Measurements from ENCODE around the gene C1orf21.

Gene C1orf21

DNA sequence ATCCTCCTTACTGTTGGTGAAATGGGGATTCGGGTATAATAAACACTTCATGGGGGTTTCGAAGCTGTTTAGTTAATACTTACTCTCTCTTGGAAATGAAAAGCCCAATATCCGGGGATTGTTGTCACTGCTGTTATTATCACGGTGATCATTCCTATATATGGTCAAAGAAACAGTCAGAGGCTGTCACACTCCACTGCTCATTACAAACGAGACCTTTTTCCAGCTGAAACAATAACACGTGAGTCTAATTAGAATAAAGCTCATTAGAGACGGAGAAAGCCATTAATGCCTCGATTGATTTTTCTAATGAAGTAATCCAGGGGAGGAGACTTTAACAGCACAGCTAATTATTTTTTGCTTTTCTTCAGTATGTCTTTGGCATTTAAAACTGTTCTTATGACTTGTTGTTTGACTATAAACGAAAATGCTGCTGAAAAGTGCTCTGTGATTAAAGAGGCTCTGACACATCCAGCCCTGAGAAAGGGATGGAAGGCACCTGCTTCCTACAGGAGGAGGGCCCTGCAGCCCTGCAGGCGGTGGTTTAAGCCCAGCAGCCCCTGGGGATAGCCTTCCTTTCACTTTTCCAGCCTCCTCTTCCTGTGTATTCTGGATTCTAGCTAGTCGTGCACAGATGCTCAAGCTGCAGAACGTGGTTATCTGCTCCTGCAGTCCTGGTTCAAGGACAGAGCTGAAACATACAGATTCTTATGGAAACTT is 224.2 kb downstream of the C1orf21 start:
- H3K27ac ChIP-seq = peak overlapping the region; percentile 74
- TF ChIP-seq, protein P1, sequence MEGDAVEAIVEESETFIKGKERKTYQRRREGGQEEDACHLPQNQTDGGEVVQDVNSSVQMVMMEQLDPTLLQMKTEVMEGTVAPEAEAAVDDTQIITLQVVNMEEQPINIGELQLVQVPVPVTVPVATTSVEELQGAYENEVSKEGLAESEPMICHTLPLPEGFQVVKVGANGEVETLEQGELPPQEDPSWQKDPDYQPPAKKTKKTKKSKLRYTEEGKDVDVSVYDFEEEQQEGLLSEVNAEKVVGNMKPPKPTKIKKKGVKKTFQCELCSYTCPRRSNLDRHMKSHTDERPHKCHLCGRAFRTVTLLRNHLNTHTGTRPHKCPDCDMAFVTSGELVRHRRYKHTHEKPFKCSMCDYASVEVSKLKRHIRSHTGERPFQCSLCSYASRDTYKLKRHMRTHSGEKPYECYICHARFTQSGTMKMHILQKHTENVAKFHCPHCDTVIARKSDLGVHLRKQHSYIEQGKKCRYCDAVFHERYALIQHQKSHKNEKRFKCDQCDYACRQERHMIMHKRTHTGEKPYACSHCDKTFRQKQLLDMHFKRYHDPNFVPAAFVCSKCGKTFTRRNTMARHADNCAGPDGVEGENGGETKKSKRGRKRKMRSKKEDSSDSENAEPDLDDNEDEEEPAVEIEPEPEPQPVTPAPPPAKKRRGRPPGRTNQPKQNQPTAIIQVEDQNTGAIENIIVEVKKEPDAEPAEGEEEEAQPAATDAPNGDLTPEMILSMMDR (conservative IDR thresholded peaks at IDR 0.05) = no peak

DNA sequence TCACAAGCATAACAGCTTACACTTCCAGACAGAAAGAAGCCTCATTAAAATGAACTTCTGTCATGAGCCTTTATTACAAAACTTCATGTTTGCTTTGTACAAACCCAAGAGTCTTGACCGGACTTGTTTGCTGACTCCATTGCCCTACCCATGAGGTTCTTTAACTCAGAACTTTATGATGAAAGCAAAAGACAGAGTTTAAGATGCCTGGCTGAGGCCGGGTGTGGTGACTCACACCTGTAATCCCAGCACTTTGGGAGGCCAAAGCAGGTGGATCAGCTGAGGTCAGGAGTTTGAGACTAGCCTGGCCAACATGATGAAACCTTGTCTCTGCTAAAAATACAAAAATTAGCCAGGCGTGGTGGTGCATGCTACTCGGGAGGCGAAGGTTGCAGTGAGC is 225.4 kb downstream of the C1orf21 start:
- peak overlapping the region; percentile 74; the same call in 1 of the 2 replicates for H3K27ac ChIP-seq

DNA sequence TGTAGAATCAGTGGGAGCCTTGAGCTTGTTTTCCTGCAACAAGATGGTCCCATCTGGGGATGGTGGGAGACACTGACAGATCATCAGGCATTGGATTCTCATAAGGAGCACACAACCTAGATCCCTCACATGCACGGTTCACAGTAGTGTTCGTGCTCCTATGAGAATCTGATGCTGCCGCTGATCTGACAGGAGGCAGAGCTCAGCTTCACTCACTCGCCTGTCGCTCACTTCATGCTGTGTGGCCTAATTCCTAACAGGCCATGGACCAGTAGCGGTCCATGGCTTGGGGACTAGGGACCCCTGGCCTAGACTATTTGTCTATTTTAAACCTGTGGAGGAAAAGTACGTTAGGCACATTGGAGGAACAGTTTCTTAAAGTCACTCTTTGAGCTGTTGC is 227.8 kb downstream of the C1orf21 start:
- TF ChIP-seq, protein P1 (conservative IDR thresholded peaks at IDR 0.05) = no peak
- H3K27ac ChIP-seq = no peak overlapping the region

DNA sequence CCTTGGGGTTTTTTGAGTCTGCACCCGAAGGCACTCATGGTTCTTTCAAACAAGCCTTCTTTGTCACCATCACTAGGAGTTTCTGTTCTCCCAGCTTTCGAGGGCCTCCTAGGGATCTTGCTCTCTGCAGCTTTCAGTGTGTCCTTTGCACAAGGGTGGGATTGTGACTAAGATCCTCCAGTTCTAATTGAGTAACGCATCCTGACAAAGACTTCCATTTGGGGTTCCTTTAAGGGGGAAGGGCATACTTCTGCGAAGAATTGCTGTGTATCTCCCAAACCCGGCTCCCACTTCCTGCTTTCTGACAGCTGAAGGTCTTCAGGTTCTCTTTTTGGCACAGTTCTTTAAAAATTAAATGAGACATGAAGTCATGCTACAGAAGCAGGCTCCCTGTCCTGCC is 228.5 kb downstream of the C1orf21 start:
- H3K27ac ChIP-seq = no peak overlapping the region
- TF ChIP-seq, protein P1 (conservative IDR thresholded peaks at IDR 0.05) = no peak

DNA sequence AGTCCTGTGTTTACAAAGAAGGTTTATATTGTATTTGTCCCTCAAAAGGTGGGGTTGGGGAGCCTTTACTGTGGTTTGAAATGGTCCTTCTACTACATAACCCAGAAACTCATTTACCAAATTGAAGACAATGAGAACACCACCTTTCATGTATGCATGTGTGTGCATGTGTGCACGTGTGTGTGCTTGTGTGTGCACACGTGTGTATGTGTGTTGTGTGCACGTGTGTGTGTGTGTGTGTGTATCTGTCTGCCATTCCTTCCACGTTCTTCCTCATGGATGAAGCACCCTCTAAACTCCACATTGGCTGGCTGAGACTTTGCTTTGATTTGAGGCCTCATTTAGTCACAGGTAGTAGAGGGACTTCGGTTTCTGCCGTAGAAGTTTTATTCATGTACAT is 229.7 kb downstream of the C1orf21 start:
- TF ChIP-seq, protein P1 (conservative IDR thresholded peaks at IDR 0.05) = no peak
- no peak overlapping the region for H3K27ac ChIP-seq

DNA sequence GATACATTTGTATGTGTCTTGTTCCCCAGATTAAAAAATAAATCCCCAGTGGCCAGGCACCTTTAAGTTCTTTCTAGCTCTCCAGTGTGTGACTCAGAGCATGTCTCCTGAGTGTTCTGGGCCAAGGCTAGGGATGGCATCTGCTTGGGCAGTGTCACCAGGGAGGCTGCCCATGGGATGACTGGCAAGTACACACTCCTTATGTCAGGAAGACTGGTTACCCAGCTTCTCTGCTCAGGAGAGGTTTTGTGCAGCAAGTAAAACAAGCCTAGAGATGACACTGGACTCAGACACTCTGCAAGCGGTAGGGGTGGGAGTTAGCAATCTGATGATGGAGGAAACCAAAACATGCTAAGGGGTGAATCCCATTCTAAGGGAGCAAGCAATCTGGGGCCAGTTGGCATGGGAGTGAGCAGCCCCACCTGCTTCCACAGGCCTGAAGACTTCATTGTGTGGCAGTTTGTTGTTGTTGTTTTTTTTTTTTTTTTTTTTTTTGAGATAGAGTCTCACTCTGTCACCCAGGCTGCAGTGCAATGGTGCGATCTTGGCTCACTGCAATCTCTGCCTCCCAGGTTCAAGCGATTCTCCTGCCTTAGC is 230.7 kb downstream of the C1orf21 start:
- no peak overlapping the region for H3K27ac ChIP-seq
- TF ChIP-seq, protein P1 (conservative IDR thresholded peaks at IDR 0.05) = no peak

DNA sequence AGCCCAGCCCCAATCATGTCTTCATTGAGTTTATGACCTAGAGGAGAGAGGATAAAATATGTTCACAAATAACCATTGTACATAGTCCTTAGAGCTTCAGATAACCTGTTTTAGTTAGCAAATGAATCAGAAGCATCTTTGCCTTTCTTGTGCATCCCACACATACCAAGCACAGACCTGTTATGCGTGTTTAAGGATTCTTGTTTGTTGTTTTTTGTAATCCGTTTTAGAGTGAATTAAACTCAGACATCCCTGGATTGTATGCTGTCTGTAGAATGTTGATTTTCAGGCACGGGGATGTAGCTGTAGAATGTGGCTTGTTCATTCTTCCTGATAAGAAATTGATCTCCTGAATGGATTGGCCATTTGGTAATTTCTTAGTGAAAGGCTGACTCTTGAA is 232.0 kb downstream of the C1orf21 start:
- no peak overlapping the region for H3K27ac ChIP-seq
- TF ChIP-seq, protein P1 (conservative IDR thresholded peaks at IDR 0.05) = no peak

DNA sequence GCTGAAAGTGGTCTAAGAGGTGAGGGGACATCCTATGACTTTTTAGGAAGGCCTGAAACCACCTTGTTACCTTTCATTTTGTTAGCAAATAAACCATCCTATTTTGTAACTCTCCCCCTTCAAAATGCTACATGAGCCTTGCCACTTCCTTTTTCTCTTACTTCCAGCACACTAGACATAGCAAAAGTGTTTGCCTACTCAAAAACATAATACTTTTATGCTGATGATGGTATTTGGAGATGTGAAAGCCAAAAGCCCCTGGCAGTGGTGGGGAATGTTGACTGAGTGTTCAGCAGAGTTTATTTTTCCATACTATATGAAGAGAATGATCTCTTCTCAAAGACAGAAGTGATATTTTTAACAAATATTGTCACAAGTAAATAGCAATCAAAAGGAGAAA is 233.6 kb downstream of the C1orf21 start:
- H3K27ac ChIP-seq = no peak overlapping the region
- TF ChIP-seq, protein P1 (conservative IDR thresholded peaks at IDR 0.05) = no peak
